Measurements from ENCODE around the gene MEI4.
"Not testable (repeated sequence)": the region's sequence is repeated elsewhere in the genome, so short reads cannot be mapped to it uniquely, and the experiment has no call there.

The MEI4 gene, protein sequence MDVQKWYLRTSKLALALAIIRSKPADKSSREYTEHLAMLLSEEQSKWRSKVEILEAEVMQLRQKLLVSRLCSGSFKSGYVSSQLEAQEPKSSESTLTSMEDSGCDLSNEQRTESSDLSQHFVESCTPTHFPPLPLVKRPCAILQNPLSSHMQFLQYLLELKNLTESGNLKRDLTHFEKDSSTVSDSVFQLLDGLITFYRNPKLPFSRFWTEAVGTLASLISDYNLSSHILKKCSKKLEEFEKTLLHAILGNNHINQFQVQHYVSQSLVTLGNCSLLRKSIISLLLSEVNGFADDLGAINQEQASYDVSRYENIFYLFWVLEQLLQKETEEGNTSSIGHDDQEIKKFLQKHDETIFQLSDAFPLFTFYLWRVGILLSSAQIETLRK

DNA sequence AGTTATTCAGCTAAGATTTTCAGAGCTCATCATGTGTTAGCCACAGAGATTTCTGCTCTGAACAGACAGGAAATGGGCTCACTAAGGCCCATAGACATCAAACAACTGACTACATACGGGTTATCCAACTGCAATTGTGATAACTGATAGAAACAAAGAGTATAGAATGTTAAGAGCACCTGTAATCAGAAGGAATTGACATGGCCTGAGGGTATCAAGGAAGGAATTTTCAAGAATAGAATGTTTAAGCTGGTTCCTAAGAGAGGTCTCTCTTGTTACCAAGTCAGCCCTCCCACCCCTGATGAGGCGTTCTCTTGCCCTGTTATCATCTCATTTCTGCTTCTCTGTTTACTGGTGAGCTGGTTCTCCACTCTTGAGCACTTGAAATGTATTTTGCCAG, at the start of gene MEI4:
Gene MEI4 (plus strand): TSS at position 301 of the 400 bp plus-strand sequence. CDS start 37,633 bp downstream, outside the sequence.
- DNase-seq, result no peak

DNA sequence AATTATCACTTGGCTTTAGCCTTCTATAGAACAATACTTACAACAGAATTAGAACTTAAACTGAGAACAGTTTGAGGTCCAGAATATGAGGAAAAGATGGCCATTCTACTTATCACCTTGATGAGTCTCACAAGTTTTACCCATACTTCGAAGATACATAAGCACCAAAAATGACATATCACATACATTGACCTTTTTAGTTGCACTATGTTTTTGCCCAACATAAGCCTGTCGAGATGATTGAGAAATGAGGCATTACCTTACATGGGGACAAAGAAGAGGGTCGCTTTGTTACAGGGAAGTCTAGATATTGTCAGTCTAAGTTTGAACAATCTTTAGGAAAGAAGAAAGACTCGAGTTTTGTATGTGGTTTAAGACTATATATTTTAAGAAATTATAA, 48.4 kb upstream of the MEI4 start:
- DNase-seq, result no peak

DNA sequence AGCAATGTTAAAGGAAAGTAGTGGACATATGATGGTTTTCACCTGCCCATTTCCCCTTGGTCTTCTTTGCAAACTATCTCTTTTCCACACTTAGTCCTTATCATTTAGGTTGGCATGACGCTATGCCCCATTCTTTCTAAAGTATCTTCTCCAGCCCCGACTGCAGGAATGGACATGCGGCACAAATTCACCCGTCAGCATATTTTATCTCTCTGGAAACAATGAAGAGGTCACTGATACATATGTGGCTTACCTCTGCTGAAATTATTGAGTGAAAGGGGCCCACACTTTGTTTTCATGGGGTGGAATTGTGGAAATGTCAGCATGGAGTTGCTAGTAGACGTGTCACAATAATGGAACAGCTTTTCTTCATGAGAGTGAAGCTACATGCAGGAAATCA, 45.8 kb upstream of the MEI4 start:
- DNase-seq, result no peak

DNA sequence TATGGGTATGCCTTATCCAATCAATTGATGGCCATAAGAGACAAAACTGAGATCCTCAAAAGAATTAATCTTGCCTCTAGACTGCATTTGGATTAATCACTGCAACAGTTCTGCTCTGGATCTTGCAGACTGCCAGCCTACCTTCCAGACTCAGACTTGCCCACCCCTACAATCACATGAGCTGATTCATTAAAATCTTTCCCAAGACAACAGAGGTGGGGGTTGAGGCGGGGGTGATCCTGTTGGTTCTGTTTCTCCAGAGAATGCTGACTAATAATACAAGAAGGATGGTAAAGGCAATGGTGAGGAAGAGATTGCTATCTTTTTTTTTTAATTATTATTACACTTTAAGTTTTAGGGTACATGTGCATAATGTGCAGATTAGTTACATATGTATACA, 43.7 kb upstream of the MEI4 start:
- no peak for DNase-seq

DNA sequence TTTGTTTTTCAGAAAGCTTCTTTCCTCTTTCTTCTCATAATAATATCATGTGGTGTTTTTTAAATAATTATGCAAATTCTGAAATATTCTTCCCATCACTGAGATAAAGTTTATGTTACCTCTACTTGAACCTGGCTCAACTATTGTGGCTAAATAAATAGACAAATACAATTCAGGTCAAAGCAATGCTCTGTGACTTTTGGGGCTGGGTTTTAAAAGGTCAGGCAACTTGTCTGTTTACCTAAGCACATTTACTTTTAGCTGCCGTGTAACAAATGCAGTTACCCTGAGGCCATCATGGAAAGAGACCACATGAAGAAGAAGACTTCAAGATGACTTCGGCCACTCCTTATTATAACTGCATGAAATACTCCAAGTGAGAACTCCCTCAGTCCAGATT, 33.7 kb upstream of the MEI4 start:
- no peak for DNase-seq

DNA sequence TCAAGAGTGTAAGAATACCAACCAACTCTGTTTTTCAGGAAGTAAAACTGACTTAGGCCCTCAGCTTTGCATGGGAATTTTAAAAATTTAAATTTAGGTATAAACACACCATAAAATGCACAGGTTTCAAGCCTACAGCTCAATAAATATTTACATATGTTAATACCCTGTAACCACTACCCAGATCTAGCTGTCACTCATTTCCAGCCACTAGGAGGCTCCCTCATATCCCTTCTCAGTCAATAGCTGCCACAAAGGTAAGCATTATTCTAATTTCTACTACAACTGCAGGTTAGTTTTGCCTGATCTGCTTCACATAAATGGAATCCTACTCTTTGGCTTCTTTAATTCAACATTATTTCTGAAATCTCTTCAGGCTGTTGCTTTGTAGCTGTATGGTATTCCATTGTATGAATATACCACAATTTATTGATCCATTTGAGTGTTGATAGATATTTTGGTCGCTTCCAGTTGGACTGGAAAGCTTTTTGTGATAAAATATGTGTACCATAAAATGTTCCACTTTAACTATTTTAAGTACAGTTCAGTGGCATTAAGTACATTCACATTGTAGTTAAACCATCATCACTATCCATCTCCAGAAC, 32.5 kb upstream of the MEI4 start:
- DNase-seq, result no peak

DNA sequence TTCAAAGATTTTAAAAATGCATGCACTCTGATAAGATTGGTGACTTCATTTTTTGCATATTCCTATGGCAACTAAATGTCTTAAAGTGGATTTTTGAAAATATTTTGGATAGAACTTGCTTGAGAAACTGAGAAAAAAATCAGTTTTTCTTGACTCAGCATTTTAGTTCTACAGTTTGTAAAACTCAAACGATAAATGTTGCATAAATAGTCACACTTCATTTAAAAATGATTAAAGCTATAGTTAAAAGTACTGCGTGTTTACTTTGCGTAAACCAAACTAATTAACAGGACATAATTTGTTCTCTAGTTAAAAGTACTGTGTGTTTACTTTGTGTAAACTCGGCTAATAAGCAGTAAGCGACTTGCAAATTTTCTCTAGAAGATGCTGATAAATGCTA, 28.3 kb upstream of the MEI4 start:
- DNase-seq, result no peak

DNA sequence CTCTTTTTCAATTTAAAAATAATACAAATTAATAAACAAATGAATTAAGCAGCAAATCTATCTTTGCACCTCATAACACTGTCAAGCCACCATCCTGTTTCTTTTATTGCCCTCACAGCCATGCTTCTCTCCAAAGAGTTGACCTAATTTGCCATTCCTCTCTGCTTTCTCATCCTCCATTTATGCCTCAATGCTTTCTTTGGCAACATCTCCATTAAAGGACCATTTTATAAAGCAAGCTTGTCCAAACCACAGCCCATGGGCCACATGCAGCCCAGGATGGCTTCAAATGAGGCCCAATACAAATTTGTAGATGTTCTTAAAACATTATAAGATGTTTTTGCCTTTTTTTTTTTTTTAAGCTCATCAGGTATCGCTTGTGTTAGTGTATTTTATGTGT, 26.4 kb upstream of the MEI4 start:
- DNase-seq, result no peak

DNA sequence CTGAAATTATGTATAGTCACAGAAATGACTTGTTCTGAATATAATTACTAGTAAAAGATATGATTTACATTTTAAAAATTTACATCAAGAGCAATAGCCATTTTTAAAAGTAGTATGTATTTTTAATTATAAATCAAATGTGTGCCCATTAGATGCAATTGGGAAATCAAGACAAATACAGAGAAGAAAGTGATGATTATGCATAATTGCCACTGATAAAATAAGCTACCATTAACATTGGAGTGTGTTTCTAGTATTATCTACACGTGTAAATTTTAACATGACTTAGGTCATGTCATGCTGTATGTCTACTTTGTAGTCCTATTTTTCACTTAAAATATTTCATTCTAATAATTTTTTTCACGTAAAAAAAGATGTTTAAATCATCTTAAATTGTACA, 22.8 kb upstream of the MEI4 start:
- DNase-seq, result no peak

DNA sequence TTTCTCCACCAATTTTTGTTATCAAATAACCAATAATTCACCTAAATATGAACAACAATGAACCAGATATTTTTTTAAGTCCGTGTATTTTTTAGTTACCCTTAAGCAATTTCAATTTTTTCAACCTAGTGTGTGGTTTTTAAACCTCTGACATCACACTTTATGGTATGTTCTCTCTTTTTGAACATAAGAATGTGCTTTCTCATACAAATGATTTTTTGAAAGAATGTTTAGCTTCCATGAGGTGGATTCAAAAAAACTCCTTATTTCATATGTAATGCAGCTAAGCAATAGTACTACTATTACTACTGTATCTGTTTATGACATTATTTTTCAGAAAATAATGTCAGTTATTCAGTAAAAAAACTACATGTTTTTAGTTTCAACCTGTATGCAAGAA, 19.4 kb upstream of the MEI4 start:
- no peak for DNase-seq

DNA sequence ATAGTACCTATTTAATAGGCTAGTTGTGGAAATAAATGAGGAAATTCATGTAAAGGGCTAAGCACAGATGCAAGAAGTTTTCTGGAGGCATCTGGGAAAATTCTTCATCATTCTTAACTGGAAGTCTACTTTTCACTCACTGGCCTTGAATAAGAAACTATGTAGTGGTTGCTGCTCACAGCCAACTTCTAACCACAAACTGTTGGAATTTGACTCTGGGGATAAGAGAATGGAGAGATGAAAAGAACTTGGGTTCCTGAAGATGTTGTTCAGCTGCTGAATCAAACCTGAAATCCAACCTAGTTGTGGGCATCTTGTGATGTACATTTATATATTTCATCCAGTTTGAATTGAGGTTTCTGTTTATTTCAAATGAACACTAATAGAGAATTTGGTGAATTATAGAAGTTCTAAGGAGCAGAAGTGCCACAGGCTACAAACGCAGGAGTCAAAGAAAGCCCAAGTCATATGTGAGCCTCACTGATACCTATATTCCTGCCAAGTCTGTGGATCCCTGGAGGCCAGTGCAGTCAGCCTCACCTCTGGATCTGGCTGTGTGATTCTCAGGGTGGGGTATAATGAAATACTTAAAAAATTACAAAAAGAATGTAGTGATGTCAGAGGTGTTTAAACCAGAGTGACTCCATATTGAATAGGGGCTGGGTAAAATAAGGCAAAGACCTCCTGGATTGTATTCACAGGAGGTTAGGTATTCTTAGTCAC, 18.7 kb upstream of the MEI4 start:
- DNase-seq, result no peak

DNA sequence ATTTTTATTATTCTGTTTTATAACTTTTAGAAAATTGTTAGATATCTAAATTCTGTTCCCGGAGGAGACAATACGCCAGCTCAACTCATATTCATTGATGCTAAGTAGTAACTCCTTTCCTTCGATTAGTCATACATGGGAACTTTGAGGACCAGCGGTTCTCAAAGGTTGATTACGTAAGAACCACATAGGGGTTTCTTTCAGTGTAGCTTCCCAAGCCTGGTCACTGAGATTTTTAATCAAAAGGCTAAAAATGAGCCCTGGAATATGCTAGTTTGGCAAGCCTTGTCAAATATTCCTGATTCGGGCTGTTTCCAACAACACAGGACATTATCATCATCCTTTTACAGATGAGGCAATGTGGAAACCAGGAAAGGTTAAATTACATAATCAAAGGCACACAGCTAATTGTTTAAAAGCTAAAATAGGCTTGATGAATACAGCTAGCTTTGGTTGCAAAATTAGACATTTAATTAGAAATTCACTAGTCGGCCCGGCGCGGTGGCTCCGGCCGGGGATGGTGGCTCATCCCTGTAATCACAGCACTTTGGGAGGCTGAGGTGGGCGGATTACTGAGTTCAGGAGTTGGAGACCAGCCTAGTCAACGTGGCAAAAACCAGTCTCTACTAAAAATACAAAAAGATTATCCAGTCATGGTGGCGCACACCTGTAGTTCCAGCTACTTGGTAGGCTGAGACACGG, 14.6 kb upstream of the MEI4 start:
- DNase-seq, result no peak

DNA sequence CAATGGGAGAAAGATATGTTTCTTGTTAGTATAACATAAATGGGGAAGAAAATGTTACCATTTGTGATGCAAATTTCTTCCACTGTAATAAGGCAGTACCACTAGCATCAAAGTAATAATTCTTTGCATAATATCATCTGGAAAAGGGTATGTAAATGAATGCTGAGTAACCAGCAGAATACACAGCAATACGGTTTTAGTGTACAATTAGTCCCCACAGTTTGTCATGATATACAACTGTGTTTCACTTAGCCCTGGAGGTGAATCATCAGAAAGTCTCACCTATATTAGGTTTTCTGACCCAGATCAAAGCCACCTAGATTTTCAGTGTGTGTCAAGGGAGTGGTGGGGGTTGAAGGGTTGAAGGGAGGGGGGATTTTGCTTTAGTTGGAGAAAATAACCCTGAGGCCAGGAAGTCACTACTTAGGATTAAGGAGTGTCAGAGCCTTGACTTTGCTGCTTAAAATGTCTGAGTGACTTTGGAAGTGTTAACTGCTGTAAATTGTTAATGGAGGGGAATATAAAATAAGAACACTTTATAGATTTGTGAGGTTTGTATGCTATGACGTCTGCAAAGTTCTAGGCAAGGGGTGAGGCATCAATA, 8.6 kb upstream of the MEI4 start:
- DNase-seq, result no peak

DNA sequence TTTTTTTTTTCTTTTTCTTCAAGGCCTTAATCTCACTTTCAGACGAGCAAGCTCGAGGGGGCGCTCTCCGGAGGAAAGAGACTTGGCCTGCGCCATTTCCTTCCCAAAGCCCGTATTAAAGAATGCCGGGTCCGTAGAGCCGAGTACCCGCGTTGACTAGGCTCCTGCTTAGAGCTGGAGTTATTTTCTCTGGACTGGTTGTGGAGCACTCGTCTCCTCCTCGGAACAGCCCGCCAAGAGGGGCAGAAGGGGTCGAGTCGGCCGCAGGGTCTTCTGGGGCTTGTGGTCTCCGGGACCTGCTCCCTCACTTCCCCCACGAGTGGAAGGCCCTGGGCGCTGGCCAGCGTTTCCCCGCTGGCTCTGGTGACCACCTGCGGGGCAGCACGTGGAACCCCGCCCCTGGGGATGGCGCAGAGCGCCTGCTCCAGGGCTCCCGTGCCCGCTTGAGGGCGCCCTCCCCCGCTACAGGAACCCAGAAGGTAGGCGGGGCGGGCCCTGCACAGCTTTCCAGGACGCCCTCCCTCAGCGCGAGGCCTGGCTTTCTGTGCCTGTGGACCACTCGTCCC, 2.7 kb upstream of the MEI4 start:
- peak; percentile 40 for DNase-seq

DNA sequence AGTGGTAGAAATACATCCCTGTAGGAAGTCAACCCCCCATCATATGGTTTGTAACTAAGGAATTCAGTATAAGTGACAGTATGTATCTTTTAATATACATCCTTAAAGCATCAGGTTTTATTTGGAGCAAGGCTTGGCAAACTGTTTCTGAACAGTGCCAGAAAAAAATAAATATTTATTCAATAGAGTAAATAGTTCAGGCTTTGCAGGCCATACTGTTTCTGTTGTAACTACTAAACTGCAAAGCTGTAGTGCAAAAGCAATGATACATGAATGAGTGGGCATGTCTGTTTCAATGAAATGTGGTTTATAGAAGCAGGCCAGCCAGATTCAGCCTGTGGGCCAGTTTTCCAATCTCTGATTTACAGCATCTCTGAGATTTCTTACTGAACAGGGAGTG, 977 bp downstream of the MEI4 start:
- no peak for DNase-seq

DNA sequence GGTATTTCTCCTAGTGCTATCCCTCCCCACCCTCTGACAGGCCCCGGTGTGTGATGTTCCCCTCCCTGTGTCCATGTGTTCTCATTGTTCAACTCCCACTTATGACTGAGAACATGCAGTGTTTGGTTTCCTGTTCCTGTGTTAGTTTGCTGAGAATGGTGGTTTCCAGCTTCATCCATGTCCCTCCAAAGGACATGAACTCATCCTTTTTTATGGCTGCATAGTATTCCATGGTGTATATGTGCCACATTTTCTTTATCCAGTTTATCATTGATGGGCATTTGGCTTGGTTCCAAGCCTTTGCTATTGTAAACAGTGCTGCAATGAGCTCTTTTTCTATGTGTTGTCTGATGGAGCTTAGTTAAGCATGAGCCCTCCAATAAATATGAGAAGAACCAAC, 2.2 kb downstream of the MEI4 start:
- not testable (repeated sequence) for DNase-seq

DNA sequence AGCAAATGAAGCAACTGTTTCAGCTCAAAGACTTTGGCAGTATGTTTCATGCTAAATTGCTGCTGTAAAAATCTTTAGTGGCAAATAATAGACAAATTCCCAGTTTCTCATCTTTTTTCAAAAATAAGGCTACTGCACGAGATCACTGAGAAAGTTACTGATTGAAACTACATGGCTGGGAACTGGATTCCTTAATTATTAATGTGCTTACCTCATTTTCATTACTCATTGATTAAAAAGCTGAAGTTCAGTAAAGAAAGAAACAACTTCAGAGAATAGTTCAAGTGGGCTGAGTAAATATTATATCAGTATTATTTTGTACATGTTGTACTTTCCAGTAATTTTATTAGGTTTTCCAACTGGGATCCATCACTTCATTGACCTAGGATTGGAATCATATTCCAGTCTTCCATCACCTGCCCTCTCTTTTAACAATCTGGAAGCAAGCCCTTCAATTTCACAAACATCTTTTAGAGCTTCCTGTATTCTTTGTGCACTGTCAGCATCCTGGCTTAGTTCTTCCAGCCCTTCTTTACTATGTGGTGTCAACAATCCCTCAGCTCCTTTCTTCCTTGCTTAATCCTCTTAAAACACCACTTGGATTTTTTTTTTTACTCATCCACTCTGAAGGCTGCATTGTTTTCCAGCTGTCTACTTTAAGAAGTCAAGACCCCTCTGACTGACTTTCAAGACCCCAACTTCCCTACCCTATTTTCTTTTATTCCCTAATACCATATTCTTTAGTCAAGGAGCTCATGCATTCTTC, 4.3 kb downstream of the MEI4 start:
- no peak for DNase-seq

DNA sequence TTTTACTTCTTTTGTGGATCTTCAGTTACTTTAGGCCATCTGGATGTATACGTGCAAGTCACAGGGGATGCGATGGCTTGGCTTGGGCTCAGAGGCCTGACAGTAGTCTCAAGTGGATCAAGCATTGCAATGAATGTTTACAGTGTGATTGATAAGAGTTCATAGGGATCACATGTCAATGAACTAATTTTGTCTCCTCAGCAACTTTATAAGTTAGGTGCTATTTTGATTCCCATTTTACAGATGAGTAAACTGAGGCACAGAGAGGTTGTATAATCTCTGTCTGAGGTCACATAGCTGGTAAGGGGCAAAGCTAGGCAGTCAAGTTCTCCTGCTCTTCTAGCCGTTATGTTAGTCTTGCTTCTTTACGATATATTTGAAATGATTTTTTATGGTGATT, 13.5 kb downstream of the MEI4 start:
- no peak for DNase-seq

DNA sequence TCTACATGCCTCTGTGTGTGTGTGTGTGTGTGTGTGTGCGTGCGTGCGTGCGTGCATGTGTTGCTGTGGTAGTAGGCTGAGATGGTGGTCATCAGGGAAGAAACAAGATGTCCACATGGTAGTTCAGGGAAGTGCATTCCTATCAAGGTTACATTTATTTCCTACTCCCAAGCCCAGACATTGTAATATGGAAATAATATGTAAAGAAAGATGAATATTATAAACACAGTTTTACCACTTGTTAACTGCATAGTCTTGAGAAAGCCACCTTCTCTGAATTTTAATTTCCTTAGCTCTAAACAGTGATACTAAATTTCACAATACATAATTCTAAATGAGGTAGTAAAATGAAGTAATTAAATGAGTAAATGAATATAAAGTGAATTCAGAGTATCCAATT, 14.0 kb downstream of the MEI4 start:
- no peak for DNase-seq

DNA sequence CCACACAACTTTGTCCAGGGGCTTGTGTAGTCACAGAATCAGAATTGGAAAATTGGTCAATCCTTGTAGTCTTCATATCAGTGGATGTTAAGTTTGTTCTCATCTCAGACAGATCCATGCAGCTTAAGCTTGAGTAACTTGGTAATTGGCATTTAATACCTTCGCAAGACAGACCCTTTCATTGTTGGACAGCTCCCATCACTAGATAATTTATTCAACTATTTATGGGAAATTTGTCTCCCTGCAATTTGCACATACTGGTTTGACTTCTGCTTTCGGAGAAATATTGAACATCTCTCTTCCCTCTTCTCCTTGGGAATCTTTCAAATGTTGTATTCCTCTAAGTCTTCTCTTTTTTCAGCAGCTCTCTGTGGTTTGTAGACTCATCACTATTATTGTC, 17.1 kb downstream of the MEI4 start:
- no peak for DNase-seq

DNA sequence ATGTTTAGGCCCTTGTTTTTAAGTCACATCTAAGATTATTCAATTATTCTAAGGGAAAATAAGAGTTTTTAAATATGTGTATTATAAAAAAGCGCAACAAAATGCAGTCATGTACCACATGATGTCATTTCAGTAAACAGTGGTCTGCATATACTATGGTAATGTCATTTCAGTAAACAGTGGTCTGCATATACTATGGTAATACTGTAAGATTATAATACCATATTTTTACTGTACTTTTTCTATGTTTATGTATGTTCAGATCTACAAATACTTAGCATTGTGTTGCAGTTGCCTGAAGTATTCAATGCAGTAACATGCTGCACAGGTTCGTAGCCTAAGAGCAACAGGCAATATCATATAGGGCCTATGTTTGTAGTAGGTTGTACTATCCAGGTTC, 21.4 kb downstream of the MEI4 start:
- DNase-seq, result no peak

DNA sequence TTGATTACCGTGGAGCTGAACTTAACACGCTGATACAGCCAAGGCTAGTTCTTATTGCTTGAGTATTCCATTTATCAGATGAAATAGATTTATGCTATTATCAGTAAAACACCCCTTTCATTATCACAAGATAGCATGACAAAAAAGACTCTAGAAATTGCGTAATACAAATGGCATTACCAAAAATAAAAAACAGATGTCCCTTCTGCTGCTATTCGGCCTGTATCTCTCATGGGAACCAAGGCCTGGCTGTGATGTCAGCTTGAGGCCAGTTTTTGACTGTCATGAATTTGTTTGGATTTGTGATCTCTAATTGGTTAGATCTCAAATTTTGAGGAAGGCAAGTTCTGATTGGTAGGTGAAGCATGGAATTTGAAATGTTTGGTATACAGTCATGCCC, 25.2 kb downstream of the MEI4 start:
- no peak for DNase-seq
